Inflammatory macrophage (primary cell): ENCODE data around the gene MAP2K1.
A peak's percentile ranks its signal among the peaks of the same experiment; 100 is the strongest.

ENCODE experiments used
- DNase-seq, 2 donors: peaks; one replicate each; pipeline ENCODE4 v3.0.0-alpha.2; 2020 to 2022

MAP2K1 gene

GRCh38 chr15:66394472-66394871, 7.8 kb downstream of the MAP2K1 start:
- no peak for DNase-seq

GRCh38 chr15:66394915-66395314, 8.2 kb downstream of the MAP2K1 start:
- no peak for DNase-seq

GRCh38 chr15:66399276-66399675, 12.6 kb downstream of the MAP2K1 start:
- no peak for DNase-seq

GRCh38 chr15:66400351-66400774, 13.7 kb downstream of the MAP2K1 start:
- DNase-seq: no peak

- no peak for DNase-seq
Measured at GRCh38 chr15:66401130-66402021, 14.7 kb downstream of the MAP2K1 start.

GRCh38 chr15:66402761-66403284, 16.1 kb downstream of the MAP2K1 start:
- DNase-seq: no peak

GRCh38 chr15:66403323-66403722, 16.6 kb downstream of the MAP2K1 start:
- DNase-seq: no peak

GRCh38 chr15:66404122-66404521, 17.4 kb downstream of the MAP2K1 start:
- DNase-seq: no peak

- no peak for DNase-seq
Measured at GRCh38 chr15:66404532-66404931, 17.8 kb downstream of the MAP2K1 start.

GRCh38 chr15:66405007-66405406, 18.3 kb downstream of the MAP2K1 start:
- no peak for DNase-seq

- no peak for DNase-seq
Measured at GRCh38 chr15:66405615-66406014, 18.9 kb downstream of the MAP2K1 start.

- DNase-seq: no peak
Measured at GRCh38 chr15:66408254-66408653, 21.5 kb downstream of the MAP2K1 start.

GRCh38 chr15:66408675-66409282, 22.1 kb downstream of the MAP2K1 start:
- peak; percentile 45 to 80 for DNase-seq

- no peak for DNase-seq
Measured at GRCh38 chr15:66409565-66410108, 22.9 kb downstream of the MAP2K1 start.

GRCh38 chr15:66411190-66411589, 24.5 kb downstream of the MAP2K1 start:
- DNase-seq: peak; percentile 62 to 69

GRCh38 chr15:66412220-66412619, 25.5 kb downstream of the MAP2K1 start:
- no peak for DNase-seq

- no peak for DNase-seq
Measured at GRCh38 chr15:66413579-66413978, 26.9 kb downstream of the MAP2K1 start.

GRCh38 chr15:66415360-66415759, 28.6 kb downstream of the MAP2K1 start:
- no peak for DNase-seq

- DNase-seq: no peak
Measured at GRCh38 chr15:66417736-66418135, 31.0 kb downstream of the MAP2K1 start.

GRCh38 chr15:66419471-66419870, 32.8 kb downstream of the MAP2K1 start:
- peak; percentile 63 to 67 for DNase-seq

- no peak for DNase-seq
Measured at GRCh38 chr15:66422347-66422746, 35.6 kb downstream of the MAP2K1 start.

- DNase-seq: no peak
Measured at GRCh38 chr15:66423149-66423548, 36.4 kb downstream of the MAP2K1 start.

- DNase-seq: peak in 1 of 2 donors; percentile 43
Measured at GRCh38 chr15:66424963-66425612, 38.4 kb downstream of the MAP2K1 start.
